Measurements from ENCODE around the gene APP.

The APP gene

DNA sequence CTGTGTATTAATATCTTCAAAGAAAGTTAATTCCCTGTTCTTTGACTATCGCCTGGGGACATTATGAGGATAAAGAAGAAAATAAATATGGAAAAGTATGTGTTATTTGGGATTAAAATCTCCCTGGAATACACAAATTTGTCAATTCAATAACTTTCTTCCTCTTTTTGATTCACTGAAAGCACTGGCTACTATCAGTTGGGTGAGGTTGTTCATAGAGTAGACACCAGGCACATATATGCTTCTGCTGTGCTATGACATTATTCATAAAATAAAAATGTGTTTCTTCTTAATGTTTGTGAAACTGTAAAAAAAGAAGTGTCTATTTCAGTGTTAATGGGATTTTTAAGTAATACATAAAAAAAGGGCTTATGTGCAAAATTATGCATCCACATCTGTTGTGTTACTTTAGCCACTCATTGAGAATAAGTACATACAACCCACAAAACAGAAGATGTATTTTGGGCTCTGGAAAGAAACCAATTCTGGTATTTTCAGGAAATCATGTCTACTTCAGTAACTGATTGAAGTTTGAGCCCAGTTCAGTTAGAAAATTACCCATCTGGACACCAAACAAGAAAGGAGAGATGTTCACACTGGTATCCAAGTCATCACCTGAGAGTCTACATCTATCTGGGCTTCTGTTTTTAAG is 266.4 kb downstream of the APP start:
- Histone ChIP-seq H3K79me2 (ENCODE audit: insufficient read depth, low read length) (no peaks in the 10 kb centered on the region), H3K27ac (ENCODE audit: low read depth, low read length, poor library complexity, severe bottlenecking) (no peak overlapping the region), H2AFZ (ENCODE audit: low read length) (no peak overlapping the region), H3K9me2 (ENCODE audit: low read depth, low read length) (no peaks in the 10 kb centered on the region), H4K20me1 (ENCODE audit: insufficient read depth, low read length) (no peaks in the 10 kb centered on the region), H3K27me3 (ENCODE audit: insufficient read depth, low read length) (0 out of 2 replicates have a peak, but pooled peaks cover under 1% of the 10 kb centered on the region), H3K4me2 (ENCODE audit: low read length) (no peak overlapping the region), H3K4me3 (ENCODE audit: low read depth, low read length, poor library complexity, severe bottlenecking) (no peak overlapping the region), H3K9ac (ENCODE audit: low read length) (no peak overlapping the region), H3K9me3 (ENCODE audit: low read length) (no peaks in the 10 kb centered on the region), H3K36me3 (ENCODE audit: insufficient read depth, low read length) (no peaks in the 10 kb centered on the region), H3K4me1 (ENCODE audit: insufficient read depth, low read length, severe bottlenecking) (no peaks in the 10 kb centered on the region), H3F3A (ENCODE audit: insufficient read depth, low read length) (no peaks in the 10 kb centered on the region)
- TF ChIP-seq EZH2 (IDR thresholded peaks at IDR 0.05; ENCODE audit: borderline replicate concordance, low read length) = no peak
- TF ChIP-seq, protein P1, sequence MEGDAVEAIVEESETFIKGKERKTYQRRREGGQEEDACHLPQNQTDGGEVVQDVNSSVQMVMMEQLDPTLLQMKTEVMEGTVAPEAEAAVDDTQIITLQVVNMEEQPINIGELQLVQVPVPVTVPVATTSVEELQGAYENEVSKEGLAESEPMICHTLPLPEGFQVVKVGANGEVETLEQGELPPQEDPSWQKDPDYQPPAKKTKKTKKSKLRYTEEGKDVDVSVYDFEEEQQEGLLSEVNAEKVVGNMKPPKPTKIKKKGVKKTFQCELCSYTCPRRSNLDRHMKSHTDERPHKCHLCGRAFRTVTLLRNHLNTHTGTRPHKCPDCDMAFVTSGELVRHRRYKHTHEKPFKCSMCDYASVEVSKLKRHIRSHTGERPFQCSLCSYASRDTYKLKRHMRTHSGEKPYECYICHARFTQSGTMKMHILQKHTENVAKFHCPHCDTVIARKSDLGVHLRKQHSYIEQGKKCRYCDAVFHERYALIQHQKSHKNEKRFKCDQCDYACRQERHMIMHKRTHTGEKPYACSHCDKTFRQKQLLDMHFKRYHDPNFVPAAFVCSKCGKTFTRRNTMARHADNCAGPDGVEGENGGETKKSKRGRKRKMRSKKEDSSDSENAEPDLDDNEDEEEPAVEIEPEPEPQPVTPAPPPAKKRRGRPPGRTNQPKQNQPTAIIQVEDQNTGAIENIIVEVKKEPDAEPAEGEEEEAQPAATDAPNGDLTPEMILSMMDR (IDR thresholded peaks at IDR 0.05; ENCODE audit: low read length) = no peak

DNA sequence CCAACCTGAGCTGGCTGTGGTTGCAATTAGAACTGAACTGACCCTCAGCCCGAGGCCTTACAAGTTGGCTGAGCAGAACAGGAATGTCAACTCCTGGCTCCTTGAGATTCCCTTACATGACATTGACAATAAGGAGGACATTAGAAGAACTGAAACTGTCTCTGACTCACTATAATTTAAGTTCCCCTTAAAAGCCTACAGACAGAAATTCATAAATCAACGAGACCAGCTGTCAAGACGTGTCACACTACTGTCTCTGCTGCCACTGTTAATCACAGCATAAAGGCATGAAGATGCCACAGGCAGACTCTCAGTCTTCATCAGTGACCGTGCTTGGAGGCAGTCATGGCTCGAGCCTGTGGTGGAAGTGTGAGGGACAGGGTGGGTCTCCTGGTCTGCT is 267.0 kb downstream of the APP start:
- Histone ChIP-seq H2AFZ (ENCODE audit: low read length) (no peak overlapping the region), H3K27ac (ENCODE audit: low read depth, low read length, poor library complexity, severe bottlenecking) (no peak overlapping the region)

DNA sequence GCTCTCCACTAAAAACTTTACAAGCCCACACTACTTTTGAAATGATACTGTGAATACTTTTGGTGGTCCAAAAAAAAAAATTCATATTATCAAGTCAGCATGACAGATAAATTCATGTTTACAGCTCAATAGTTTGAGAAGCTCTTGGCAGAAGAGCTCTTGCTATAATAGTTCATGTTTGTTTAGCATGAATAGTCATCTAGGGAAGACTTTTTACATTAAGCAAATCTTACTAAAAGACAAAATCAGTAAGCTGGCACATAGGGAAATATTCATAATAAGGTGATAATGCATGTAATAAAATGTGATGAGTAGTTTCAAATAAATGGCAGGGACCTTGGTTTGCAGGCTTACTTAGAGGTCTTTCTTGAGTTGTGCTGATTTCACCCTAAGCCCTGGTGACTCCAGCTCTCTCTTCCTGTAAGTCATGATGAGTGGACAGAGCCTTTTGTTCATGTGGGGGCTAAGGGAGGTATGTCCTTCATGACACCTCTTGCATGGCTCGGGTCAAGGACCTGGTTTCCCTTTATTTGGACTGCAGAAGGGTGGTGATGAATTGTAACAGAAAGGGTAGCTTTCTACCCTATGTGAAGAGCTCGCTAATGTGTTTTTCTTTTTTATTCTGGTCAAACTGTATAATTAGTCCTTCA is 269.1 kb downstream of the APP start:
- no peaks in the 10 kb centered on the region for H3K9me2 ChIP-seq (ENCODE audit: low read depth, low read length)
- H3K27me3 ChIP-seq (ENCODE audit: insufficient read depth, low read length) = 0 out of 2 replicates have a peak, but pooled peaks cover 2% of the 10 kb centered on the region
- no peaks in the 10 kb centered on the region for H3F3A ChIP-seq (ENCODE audit: insufficient read depth, low read length)
- TF ChIP-seq, protein P1 (IDR thresholded peaks at IDR 0.05; ENCODE audit: low read length) = no peak
- TF ChIP-seq EZH2 (IDR thresholded peaks at IDR 0.05; ENCODE audit: borderline replicate concordance, low read length) = no peak
- no peaks in the 10 kb centered on the region for H3K79me2 ChIP-seq (ENCODE audit: insufficient read depth, low read length)
- no peak overlapping the region for H3K4me3 ChIP-seq (ENCODE audit: low read depth, low read length, poor library complexity, severe bottlenecking)
- no peaks in the 10 kb centered on the region for H3K9me3 ChIP-seq (ENCODE audit: low read length)
- H2AFZ ChIP-seq (ENCODE audit: low read length) = no peak overlapping the region
- H3K4me1 ChIP-seq (ENCODE audit: insufficient read depth, low read length, severe bottlenecking) = no peaks in the 10 kb centered on the region
- H3K36me3 ChIP-seq (ENCODE audit: insufficient read depth, low read length) = no peaks in the 10 kb centered on the region
- no peaks in the 10 kb centered on the region for H4K20me1 ChIP-seq (ENCODE audit: insufficient read depth, low read length)
- H3K4me2 ChIP-seq (ENCODE audit: low read length) = no peak overlapping the region
- no peak overlapping the region for H3K9ac ChIP-seq (ENCODE audit: low read length)
- no peak overlapping the region for H3K27ac ChIP-seq (ENCODE audit: low read depth, low read length, poor library complexity, severe bottlenecking)

More for the DNA sequence above, 267.0 kb downstream of the APP start:
- Histone ChIP-seq H3K9me2 (ENCODE audit: low read depth, low read length) (no peaks in the 10 kb centered on the region), H3K79me2 (ENCODE audit: insufficient read depth, low read length) (no peaks in the 10 kb centered on the region), H3F3A (ENCODE audit: insufficient read depth, low read length) (no peaks in the 10 kb centered on the region), H3K4me2 (ENCODE audit: low read length) (no peak overlapping the region), H3K4me1 (ENCODE audit: insufficient read depth, low read length, severe bottlenecking) (no peaks in the 10 kb centered on the region), H3K4me3 (ENCODE audit: low read depth, low read length, poor library complexity, severe bottlenecking) (no peak overlapping the region), H3K36me3 (ENCODE audit: insufficient read depth, low read length) (no peaks in the 10 kb centered on the region), H3K9me3 (ENCODE audit: low read length) (no peaks in the 10 kb centered on the region), H3K27me3 (ENCODE audit: insufficient read depth, low read length) (0 out of 2 replicates have a peak, but pooled peaks cover 2% of the 10 kb centered on the region), H4K20me1 (ENCODE audit: insufficient read depth, low read length) (no peaks in the 10 kb centered on the region), H3K9ac (ENCODE audit: low read length) (no peak overlapping the region)
- no peak for TF ChIP-seq EZH2 (IDR thresholded peaks at IDR 0.05; ENCODE audit: borderline replicate concordance, low read length)
